ENCODE results near the gene PPP1R12A. TPM values are rescaled to one million over a fixed set of nuclear protein-coding genes. Genes with fewer than 3 reads are reported as not detected.

Gene PPP1R12A
- total RNA-seq, 3 donors from 2014 or later = 63.7 to 253 (median 74.3) TPM

GRCh38 chr12:79934281-79935020, 446 bp downstream of the PPP1R12A start:
- intact Hi-C loops (cut with DNase I, micrococcal nuclease) = loop anchor here in 1 of 2 donors (10.0 kb wide), 1 partner anchor 120 kb away; no protein-coding TSS in a partner anchor
- no peaks in the 10 kb centered on the region for H3K9me3 ChIP-seq
- H3K4me3 ChIP-seq = peak overlapping the region; percentile 86
- H3K4me1 ChIP-seq (ENCODE audit: low read depth) = peaks cover 9% of the 10 kb centered on the region
- H3K36me3 ChIP-seq (ENCODE audit: low read depth) = no peaks in the 10 kb centered on the region
- peak; percentile 46 for ATAC-seq
- peak in 2 of 3 donors; percentile 50 to 71 for DNase-seq
- TF ChIP-seq CTCF (IDR thresholded peaks at IDR 0.05) = no peak

- Histone ChIP-seq H3K4me1 (ENCODE audit: low read depth) (peaks cover 9% of the 10 kb centered on the region), H3K4me3 (peak overlapping the region; percentile 86), H3K9me3 (no peaks in the 10 kb centered on the region), H3K36me3 (ENCODE audit: low read depth) (no peaks in the 10 kb centered on the region)
- no peak for TF ChIP-seq CTCF (IDR thresholded peaks at IDR 0.05)
- DNase-seq (peak in 1 of 3 donors; percentile 29), ATAC-seq (peak; percentile 1)
- intact Hi-C loops (cut with DNase I, micrococcal nuclease) = loop anchor here in 1 of 2 donors (10.0 kb wide), 1 partner anchor 121 kb away; no protein-coding TSS in a partner anchor
Observed at GRCh38 chr12:79933532-79934264, 1.2 kb downstream of the PPP1R12A start.

- TF ChIP-seq CTCF (IDR thresholded peaks at IDR 0.05) = no peak
- H3K4me1 ChIP-seq (ENCODE audit: low read depth) = peaks cover 9% of the 10 kb centered on the region
- H3K36me3 ChIP-seq (ENCODE audit: low read depth) = no peaks in the 10 kb centered on the region
- H3K4me3 ChIP-seq = peak overlapping the region; percentile 86
- intact Hi-C loops (cut with DNase I, micrococcal nuclease) = loop anchor here in 1 of 2 donors (10.0 kb wide), 1 partner anchor 122 kb away; no protein-coding TSS in a partner anchor
- ATAC-seq (no peak), DNase-seq (no peak)
- H3K9me3 ChIP-seq = no peaks in the 10 kb centered on the region
Observed at GRCh38 chr12:79933043-79933442, 1.9 kb downstream of the PPP1R12A start.

- no peaks in the 10 kb centered on the region for H3K9me3 ChIP-seq
- H3K4me1 ChIP-seq (ENCODE audit: low read depth) = peaks cover 14% of the 10 kb centered on the region
- TF ChIP-seq CTCF (IDR thresholded peaks at IDR 0.05) = no peak
- no peaks in the 10 kb centered on the region for H3K36me3 ChIP-seq (ENCODE audit: low read depth)
- intact Hi-C loops (cut with DNase I, micrococcal nuclease) = loop anchor here in 1 of 2 donors (10.0 kb wide), 1 partner anchor 122 kb away; no protein-coding TSS in a partner anchor
- DNase-seq (no peak), ATAC-seq (no peak)
- no peak overlapping the region for H3K4me3 ChIP-seq
Observed at GRCh38 chr12:79932357-79932756, 2.5 kb downstream of the PPP1R12A start.

GRCh38 chr12:79929065-79929464, 5.8 kb downstream of the PPP1R12A start:
- no peak overlapping the region for H3K4me3 ChIP-seq
- ATAC-seq = no peak
- DNase-seq = no peak
- peaks cover 17% of the 10 kb centered on the region for H3K4me1 ChIP-seq (ENCODE audit: low read depth)
- no peaks in the 10 kb centered on the region for H3K9me3 ChIP-seq
- intact Hi-C loops (cut with DNase I, micrococcal nuclease) = no loop called here
- no peaks in the 10 kb centered on the region for H3K36me3 ChIP-seq (ENCODE audit: low read depth)
- TF ChIP-seq CTCF (IDR thresholded peaks at IDR 0.05) = no peak
